ENCODE results near the gene PFDN2.
A peak's percentile ranks its signal among the peaks of the same experiment; 100 is the strongest.

PFDN2 gene

DNA sequence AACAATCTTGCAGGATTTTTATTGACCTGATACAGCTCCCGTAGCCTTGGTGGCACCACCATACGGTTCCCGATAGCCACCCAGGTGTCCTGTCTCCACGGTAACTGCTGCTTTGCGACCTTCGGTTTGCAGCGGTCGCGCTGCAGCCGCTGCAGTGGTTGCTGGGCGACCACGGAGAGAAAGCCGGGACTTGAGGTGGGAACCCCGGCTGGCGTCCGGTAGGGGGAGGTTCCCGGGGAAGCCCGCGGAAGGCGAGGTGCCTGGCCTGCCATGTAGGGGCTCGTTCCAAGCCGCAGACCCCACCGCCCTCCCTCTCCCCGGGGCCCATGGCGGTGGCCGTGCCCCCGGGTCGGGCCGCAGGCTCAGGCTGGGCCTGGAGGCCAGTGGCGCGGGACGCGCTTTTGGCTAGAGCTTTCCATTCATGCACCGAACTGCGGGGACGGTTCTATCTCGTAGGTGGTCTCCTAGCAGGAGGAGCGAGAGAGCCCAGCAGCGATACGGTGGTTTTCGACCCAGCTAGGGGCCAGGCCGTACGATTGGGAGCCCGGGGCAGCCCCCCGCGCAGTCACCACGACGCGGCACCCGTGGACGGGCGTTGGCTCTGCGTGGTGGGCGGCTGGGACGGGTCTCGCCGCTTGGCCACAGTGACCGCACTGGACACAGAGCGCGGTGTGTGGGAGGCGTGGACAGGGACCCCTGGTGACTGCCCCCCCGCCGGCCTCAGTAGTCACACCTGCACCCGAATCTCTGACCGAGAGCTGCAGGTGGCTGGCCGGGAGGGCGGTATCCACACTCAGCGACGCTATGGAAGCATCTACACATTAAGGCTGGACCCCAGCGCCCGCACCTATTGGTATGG is 19.4 kb downstream of the PFDN2 start, which contains the start of gene KLHDC9:
Gene KLHDC9, plus strand, starts transcription at position 152 of the 859 bp plus-strand sequence. Its CDS starts 175 bp downstream, at position 327.
- no peak for DNase-seq

DNA sequence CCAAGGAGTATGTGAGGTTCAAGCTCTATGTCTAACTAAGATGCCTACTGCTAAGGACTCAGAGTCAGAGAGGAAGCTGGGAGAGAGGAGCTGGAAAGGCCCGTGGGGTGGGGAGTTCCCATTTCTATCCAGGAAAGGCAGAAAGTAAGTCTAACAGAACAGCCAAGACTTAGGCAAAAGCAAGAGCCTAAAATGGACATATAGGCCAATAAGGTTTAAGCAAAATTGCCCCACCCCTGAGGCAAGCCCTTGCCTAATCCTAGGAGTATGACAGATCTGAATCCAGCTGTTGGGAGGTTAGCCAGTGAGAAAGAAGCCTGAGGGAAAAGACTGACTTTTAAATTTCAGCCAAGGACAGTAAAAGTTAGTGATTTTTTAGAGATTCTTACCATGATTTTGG is 21.3 kb downstream of the PFDN2 start:
- peak; percentile 92 for DNase-seq

DNA sequence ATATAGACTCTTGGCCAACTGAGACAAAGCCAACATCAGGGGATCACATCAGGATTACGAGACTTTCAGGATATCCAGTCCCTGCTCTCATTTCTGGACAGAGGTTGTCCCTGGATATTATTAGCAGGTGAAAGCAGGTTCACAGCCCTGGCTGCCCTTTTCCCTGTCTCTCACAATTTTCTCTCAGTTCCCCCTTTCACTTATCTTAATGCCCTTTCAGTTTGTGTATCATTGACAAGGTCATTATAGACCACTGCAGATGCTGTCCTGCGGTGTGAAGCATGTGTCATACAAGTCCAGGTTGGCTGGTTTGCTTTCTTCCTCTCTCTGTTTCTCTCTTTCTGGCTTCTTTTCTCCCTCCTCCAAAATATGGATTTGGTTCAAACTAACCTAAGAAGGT is 21.8 kb downstream of the PFDN2 start:
- no peak for DNase-seq

DNA sequence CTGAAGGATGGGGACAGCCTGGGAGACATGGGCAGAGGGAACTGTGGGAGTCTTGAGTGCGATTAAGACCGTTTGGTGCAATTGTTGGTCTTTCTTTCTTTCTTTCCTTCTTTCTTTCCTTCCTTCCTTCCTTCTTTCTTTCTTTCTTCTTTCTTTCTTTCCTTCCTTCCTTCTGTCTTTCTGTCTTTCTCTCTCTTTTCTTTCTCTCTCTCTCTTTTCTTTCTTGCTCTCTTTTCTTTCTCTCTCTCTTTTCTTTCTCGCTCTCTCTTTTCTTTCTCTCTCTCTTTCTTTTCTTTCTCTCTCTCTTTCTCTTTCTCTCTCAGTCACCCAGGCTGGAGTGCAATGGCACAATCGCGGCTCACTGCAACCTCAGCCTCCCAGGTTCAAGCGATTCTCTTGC is 22.6 kb downstream of the PFDN2 start:
- DNase-seq: no peak

DNA sequence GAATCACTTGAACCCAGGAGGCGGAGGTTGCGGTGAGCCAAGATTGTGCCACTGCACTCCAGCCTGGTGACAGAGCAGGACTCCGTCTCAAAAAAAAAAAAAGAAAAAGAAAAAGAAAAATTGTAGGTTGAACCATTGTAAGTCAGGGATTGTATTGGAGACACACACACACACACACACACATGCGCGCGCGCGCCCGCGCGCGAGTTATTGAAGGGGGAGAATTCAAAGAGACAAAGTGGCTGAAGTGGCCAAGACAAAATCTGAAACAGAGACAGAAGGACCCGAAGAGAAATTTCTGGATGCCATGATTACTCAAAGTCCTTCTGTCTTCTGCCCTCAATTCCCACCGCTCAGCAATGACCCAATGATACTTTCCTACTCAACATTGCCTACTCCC is 23.4 kb downstream of the PFDN2 start:
- DNase-seq: no peak

DNA sequence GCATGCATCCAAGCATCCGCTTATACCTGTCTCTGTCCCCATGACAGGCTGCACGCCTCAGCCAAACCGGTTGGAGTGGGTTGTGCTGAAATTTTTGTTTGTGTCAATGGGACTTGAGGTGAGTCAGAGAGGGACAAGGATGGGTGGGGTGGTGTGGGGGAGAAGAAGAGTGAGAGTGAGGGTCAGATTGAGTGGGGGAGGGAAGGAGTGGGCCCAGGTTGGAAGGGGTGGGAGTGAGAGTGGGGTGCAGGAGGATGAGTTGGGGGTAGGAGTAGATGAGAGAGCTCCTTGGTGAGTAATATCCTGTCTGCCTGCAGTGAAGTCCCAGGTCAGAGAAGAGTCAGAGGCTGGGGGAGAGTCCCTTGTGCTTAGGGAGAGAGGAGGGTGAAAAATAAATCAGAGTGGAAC is 25.2 kb downstream of the PFDN2 start:
- peak; percentile 41 for DNase-seq

DNA sequence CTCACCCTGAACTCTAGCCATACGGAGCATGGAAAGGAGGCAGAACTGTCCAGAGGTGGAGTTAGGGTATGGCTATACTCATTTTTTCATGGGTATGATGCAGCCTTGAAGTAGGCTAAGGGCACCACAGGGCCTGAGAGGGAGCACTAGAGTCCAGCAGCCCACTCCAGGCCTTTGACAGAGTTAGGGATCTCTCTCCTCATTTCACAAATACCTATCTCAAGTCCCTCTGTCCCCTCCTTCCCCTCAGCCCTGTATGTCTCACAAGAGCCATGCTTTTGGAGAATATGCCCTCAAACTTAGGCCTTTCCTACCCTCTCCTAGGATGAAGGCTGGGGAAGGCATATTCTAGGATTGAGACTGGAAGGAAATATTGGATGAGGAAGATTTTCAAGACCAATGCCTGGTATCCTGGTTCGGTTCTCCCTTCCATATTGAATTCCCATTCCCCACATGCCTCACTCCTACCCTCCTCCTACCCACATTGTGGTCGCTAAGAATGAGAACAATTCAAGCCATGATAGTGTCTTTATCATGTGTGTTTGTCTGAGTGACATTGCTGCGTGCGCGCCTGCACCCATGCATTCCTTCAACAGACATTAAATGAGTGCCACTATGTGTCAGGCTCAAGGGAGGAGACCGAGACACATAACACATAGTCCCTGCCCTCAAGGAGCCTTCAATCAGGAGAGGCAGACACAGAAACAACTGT is 25.9 kb downstream of the PFDN2 start:
- DNase-seq: no peak

DNA sequence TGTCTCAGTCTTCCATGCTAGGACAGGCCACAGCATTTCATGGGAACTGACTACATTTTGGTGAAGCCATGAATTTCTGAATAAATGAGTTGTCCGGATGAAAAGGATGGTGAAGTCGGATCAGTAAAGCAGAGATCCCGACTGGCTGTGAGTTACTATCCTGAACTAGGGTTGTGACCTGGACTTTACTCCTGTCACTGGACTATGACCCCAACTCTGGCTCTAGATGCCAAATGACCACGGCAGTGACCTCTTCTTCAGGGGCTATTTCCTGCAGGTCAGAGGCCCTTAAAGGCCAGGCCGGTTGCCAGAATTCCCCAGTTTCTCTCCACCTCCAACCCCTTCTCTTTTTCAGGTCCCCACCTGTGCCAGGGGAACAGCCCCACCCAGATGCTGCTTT is 26.7 kb downstream of the PFDN2 start:
- no peak for DNase-seq

DNA sequence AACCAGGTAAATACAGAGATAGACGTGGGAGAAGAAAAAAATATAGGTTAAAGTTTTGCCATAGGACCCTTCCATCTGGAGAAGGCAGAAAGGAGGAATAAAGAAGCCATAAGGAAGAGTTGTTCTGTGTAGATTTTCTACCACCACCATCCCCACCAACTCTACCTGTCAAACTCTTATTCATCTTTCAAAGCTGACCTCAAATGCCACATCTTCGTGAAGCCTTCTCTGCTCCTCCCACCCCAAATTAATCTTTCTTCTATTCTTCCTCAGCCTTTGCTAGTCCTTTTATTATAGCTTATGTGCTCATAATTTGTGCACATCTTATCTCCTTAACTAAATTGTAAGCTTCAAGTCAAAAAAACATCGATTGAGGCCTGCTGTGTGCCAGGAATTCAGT is 27.2 kb downstream of the PFDN2 start:
- DNase-seq: no peak

DNA sequence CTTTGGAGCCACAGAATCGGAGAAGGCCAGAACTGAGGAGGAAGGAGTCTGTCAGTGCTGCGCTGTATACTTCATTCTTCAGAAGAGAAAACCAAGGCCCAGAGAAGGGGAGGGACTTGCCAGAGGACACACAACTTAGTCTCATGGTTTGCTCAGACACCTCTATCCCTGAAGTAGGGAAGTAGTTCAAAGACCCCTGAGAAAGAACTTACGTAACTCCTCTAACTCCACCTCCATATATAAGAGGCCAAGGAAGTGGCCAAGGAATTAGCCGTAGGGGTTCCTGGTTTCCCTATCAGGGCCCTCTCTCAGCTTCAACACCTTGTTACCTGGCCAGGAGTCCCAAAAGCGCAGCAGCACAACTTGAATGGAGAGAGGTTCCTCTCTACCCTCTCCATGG is 27.9 kb downstream of the PFDN2 start:
- no peak for DNase-seq

DNA sequence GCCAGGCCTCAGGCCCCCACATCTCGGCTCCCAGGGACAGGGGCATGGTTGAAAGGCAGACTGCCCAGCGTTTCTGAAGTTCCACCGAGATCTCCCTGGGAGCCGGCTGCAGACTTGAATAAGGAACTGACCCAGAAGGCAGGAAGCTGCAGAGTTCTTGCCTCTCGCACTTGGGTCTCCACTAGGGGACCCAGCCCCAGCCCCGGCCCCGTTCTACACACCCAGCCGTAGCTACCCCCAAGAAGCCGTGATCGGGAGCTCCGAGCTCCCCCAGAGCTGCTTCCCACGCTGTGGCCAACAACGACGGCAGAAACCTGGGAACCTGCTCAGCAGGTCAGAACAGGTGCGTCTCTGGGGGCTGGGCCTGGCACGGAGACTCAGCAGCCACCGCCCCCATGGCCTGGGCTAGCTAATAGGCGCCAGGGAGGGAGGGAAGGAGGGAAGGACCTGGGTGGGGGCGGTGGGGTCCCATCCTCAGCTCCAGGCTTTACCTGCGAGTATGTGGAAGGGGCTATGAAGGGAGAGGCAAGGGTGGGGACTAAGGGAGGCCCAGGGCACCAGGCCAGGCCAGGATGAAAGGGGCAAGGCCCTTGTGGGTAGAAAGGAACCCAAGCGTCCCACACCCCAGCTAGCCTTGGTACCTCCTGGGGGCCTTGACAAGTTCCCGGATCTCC is 28.4 kb downstream of the PFDN2 start, which contains the start of gene NECTIN4:
Gene NECTIN4, minus strand, starts transcription at position 308 of the 674 bp plus-strand sequence. Its CDS starts 262 bp downstream, at position 46.
- DNase-seq: peak; percentile 61

DNA sequence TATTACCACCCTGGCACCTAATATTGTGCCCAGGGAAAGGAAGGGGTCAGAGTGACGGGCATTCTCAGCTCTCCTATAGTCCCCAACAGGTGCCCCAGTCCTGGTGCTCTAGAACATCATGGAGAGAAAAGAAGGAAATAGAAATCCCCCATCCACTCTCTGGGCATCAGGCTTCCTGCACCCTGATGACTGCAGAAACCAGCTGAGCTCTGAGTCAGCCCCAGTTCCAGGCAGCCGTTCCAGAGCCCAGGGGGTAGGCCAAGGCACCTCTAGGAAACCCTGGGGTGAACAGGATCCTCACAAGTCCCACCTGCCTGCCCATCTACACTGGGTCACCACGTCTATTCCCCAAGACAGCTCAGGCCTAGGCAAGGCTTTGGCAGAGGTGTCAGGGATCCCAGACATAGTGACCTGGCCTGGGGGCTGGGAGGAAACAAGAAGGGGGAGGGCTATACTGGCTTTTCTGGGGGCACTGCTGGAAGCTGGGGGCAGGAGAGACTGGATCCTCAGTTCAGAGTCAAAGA is 29.2 kb downstream of the PFDN2 start:
- peak; percentile 81 for DNase-seq

DNA sequence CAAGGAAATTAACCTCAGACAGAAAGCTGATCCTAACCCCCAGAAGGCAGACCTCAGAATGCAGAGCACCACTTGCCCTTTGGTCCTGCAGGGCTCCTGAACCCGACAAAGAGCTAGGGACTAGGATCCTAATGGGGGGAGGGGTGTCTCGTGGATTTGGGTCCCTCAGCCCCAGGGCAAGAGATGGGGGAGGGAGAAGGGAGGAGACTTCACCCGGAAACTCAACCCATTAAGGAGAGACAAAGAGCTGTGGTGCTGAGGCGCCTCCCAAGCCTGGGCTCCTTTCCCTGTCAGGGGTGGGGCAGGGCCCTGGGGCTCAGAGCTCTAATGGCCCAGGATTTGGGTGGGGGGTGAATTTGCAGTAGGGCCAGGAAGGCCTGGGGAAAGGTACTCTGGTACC is 31.4 kb downstream of the PFDN2 start:
- DNase-seq: no peak

DNA sequence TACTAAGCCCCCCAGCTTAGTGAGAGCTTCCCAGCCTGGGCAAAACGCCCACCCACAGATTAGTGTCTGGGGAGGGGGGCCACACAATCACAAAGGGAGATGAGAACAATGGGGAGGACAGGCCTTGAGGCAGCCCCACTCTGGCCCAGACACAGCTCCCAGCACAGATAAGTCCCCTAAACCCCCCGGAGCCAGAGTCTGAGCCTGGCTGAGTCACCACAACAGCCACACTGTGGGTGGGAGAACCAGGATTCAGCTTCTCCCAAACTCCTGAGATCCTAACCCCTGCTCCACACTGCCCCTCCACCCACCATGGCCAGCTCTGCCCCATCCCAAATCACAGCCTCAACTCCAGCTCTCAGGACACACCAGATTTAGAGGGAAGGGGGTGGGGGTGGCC is 32.7 kb downstream of the PFDN2 start:
- DNase-seq: no peak

DNA sequence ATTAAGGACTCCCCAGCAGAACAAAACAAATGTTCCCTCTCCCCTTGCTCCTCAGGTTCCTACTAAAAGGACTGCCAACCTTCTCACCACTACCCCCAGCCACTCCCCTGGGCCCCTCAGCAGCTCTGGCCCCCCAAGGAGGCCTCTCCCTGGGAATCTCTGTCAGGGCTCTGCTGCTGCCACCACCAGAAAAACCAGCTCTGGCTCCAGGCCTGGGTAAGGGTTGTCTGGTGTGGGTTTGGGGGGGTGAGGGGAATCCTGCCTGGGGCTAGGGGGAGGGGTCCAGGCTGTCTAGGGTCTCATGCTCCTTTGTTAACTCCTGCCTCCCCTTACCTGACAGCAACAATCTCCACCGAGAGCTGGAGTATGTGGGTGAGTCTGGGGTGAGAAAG is 33.2 kb downstream of the PFDN2 start:
- no peak for DNase-seq

DNA sequence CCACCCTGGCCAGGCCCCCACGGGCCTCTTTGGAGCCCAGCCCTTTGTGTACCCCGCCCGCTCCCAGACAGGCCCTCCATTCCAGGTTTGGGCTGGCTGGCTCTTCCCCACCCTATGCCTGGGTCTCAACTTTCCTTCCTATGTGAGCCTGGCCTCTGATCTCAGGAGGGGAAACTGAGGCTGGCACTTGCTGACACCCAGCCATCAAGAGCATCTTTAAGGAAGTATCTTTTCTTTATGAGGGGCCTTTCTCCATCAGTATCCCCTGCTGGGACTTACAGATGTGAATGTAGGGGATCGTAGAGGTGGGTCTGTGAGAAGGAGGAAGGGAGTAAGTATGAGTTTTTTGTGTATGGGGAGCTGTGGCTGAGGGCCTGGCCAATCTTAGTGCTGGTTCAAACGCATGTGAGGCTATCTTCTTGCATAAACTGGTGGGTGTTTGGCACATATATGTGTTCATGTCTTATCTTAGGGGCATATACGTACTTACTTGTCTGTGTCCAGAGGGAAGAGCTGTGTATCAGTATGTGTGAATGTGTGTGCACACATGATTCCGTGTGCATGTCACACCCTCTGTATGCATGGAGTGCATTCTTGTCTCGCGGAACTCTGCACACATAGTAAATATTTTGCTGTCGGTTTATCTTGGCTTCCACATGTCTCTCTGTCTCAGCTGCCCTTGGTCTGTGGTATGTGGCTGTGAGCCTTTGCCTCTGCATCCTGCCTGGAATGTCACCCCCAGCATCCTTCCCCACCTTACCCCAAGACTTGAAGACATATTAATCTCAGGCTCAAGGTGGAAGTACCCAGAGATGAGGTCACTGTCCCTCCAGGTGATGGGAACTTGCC is 33.9 kb downstream of the PFDN2 start:
- no peak for DNase-seq

DNA sequence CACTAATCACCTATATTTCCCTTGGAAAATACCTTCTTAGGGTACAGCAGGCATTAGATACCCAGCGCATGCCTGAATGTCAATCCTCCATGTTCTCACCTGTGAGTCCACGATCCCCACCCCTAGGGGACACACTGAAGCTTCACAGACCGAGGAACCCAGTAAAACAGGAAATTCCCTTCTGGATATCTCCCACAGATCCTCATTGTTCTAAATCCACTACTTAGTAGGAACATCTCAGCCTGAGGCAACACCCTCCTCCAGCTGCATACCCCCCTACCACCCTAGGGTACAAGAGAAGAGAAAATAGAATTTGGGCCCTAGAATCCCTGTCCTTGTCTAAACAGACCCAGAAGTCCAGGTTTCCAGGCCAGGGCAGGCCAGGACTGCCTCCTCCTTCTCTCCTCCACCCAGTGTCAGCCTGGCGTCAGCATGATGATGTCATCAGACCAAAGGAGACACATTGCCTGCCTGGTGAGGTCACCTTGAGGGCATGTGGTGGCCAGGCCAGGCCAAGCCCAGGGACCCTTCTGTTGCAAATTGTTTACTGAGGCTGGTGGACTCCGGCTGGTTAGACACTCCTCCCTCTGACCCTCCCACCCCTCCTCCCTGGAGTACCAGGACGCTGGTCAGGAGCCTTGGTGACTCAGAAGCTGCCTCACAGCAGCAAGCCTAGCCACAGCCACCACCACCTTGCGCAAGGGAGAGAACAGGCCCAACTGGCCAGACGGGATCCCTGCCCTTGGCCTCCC is 34.7 kb downstream of the PFDN2 start:
- DNase-seq: peak; percentile 98

DNA sequence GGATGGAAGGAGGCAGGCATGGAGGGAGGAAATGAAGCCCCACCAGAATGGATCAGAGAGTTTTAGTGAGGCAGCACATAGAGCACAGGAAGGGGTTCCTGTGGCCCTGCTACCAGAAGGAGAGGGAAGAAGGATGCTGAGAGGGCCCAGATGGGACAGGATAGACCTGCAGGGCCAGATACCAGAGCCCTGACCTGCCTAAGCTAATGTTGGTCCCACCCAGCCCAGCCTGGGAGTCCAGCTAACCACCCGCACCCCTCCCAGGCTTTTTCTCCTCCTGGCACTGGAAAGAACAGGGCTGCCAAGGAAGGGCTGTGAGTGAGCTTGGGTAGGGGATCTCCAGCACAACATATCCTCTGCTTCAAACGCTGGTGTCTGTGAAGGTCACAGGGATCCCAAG is 35.4 kb downstream of the PFDN2 start:
- DNase-seq: no peak

DNA sequence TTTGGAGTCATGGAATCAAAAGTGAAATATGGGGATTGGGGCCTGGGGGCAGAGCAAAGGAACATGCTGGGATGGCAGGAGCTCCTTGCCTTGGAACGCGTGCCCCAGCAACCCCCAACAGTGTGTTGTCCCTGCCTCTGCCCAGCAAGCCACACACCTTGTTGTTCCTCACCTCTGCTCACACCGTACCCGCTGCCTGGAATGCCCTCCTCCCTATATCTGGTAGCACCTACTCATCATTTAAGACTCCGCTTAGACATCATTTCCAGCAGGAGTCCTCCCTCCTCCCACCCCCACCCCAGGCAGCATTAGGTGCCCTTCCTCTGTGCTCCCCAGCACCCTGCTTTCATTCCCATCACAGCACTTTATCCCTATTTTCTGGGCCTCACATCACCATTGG is 36.3 kb downstream of the PFDN2 start:
- DNase-seq: no peak

DNA sequence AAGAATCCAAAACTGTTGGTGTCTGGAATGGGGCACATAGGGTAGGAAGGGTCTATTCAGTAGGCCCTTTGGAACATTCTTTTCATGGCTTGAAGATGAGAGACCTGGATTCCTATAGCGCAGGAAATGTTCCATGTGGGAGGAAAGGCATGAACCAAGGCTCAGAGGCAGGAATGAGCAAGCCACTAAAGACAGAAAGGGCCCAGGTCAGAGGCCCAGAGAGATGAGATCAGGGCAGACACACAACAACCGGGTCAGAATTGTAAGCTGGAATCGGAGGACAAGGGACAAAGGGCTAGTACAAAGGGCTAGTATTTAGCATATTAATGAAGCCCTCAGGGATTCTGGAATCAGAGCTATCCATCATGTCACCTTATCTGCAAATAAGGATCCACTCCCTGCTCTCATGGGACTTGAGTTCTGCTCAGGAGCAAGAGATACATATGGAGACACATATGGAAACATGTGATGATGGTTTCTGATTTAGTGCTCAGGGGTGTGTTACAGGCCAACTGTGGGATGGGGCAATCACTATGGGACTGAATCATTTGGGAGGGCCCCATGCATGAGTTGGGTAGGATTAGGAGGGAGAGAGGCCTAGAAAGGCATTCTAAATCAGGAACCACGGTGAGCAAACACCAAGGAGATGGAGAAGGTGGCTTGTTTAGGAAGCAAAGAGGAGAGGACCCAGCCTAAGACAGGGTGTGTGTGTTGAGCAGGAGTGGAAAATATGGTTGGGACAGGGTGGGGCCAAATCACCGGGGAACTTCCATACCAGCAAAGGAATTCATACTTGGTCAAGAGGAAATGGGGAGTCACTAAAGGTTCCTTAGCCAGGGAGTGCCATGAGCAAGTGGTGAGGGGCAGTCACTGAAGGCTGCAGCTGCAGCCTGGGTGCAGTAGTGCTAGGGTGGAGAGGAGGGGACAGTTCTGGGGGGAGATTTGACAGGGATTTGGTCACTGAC is 37.1 kb downstream of the PFDN2 start:
- peak; percentile 76 for DNase-seq
